HepG2 (cell line): Measurements from ENCODE around the gene SLC9A8. TPM values are rescaled to one million over a fixed set of nuclear protein-coding genes. Genes with fewer than 3 reads are reported as not detected.

Experiments used
- ATAC-seq: fragments of 200-7000 bp; cut with Tn5 transposase; 3 replicates; pipeline ENCODE4 v1.9.1; 2020; ENCODE audit warnings: mild to moderate bottlenecking, moderate library complexity
- BruUV-seq: library from RNA; stranded (reverse); fragments of 400-500 nt; replicated peaks from 2 replicates; lab custom pipeline; 2021; lab: Mats Ljungman, UMichigan
- CTCF ChIA-PET: fragments of 300-600 bp; formaldehyde crosslinking; extraction: SDS; loops from one replicate; lab custom pipeline; 2021; ENCODE audit warnings: low total read pairs, inconsistent platforms, low intra/inter-chr PET ratio; lab: Yijun Ruan, JAX
- POLR2A ChIA-PET: fragments of 350-600 bp; sonication (Branson Sonifier 250); formaldehyde crosslinking; loops from one replicate; lab custom pipeline; 2020; ENCODE audit warnings: antibody characterized with exemption, inconsistent platforms; lab: Yijun Ruan, JAX
- DNase-seq: peaks from one replicate; pipeline ENCODE4 v3.0.0-alpha.2; 2015; ENCODE audit warnings: low spot score
- FAIRE-seq: peaks from 3 replicates; lab custom pipeline; 2011; peaks lifted over from hg19 to GRCh38; lab: Jason Lieb, UNC
- H2AFZ ChIP-seq: one replicate; pipeline ENCODE4 v1.6.1; 2011; ENCODE audit warnings: low read length, inconsistent platforms
- H3K27ac ChIP-seq: fragments of 300-600 bp; 3 replicates; pipeline ENCODE4 v1.8.0; 2011; ENCODE audit warnings: mixed run types, mild to moderate bottlenecking, mixed read lengths, low read length, inconsistent platforms; ENCODE audit not compliant: insufficient read depth; ENCODE audit errors: extremely low read length
- H3K27me3 ChIP-seq, 2 experiments: fragments of 200-600 bp in 1 of 2; 2 replicates in 1 of 2; 3 replicates in 1 of 2; pipeline versions ENCODE4 v1.6.0 to v1.8.0; 2011; ENCODE audit warnings: low read length in 2 of 2, mild to moderate bottlenecking in 2 of 2, moderate library complexity in 2 of 2, inconsistent platforms in 1 of 2; ENCODE audit not compliant: insufficient read depth in 2 of 2, control insufficient read depth in 1 of 2
- H3K36me3 ChIP-seq, 2 experiments: fragments of 200-600 bp in 1 of 2; replicated peaks in 1 of 2; 2 replicates in 1 of 2; 3 replicates in 1 of 2; pipeline versions ENCODE4 v1.5.1 to v1.8.0; 2011; ENCODE audit warnings: low read length in 2 of 2, inconsistent platforms in 1 of 2; ENCODE audit not compliant: insufficient read depth in 2 of 2, control insufficient read depth in 1 of 2
- H3K4me1 ChIP-seq: 2 replicates; pipeline ENCODE4 v1.5.1; 2012; ENCODE audit warnings: low read length, inconsistent platforms; ENCODE audit not compliant: insufficient read depth
- H3K4me2 ChIP-seq: 2 replicates; pipeline ENCODE4 v1.6.0; 2011; ENCODE audit warnings: low read depth, low read length, inconsistent platforms
- H3K4me3 ChIP-seq, 3 experiments: fragments of 200-600 bp in 1 of 3; sonication (generic), shearing (Covaris generic) in 1 of 3; replicated peaks in 1 of 3; 2 replicates each; pipeline ENCODE4 v1.5.1; 2011 to 2016; ENCODE audit warnings: low read length in 3 of 3, inconsistent platforms in 2 of 3, low read depth in 2 of 3, mild to moderate bottlenecking in 2 of 3, control low read depth in 1 of 3, mixed read lengths in 1 of 3; ENCODE audit not compliant: insufficient read depth in 1 of 3
- H3K79me2 ChIP-seq: one replicate; pipeline ENCODE4 v1.6.1; 2011; ENCODE audit warnings: low read length, inconsistent platforms; ENCODE audit not compliant: insufficient read depth
- H3K9ac ChIP-seq: 2 replicates; pipeline ENCODE4 v1.6.0; 2011; ENCODE audit warnings: mild to moderate bottlenecking, low read depth, low read length, inconsistent platforms; ENCODE audit not compliant: insufficient read depth
- H3K9me3 ChIP-seq: 2 replicates; pipeline ENCODE4 v1.5.1; 2012; ENCODE audit warnings: mild to moderate bottlenecking, low read length
- H4K20me1 ChIP-seq: 2 replicates; pipeline ENCODE4 v1.6.0; 2011; ENCODE audit warnings: inconsistent platforms, mild to moderate bottlenecking, low read length, moderate library complexity; ENCODE audit not compliant: insufficient read depth
- CBFB ChIP-seq: sonication (generic); formaldehyde crosslinking; IDR thresholded peaks from 2 replicates; pipeline ENCODE4 v1.4.0; 2020; ENCODE audit warnings: missing genetic modification reagents
- CBX1 ChIP-seq: IDR thresholded peaks from one replicate; pipeline ENCODE4 v1.6.1; 2016; ENCODE audit warnings: antibody characterized with exemption, low read depth
- FOSL1 ChIP-seq: sonication (generic); formaldehyde crosslinking; IDR thresholded peaks from 2 replicates; pipeline ENCODE4 v1.9.0; 2021; ENCODE audit warnings: missing genetic modification reagents, borderline replicate concordance
- FOSL2 ChIP-seq: sonication (generic); formaldehyde crosslinking; IDR thresholded peaks from 2 replicates; pipeline ENCODE4 v1.4.0; 2020; ENCODE audit warnings: missing genetic modification reagents
- GLI4 ChIP-seq: sonication (generic); formaldehyde crosslinking; IDR thresholded peaks from 2 replicates; pipeline ENCODE4 v1.5.1; 2020; ENCODE audit warnings: missing genetic modification reagents, mild to moderate bottlenecking, moderate library complexity, borderline replicate concordance
- HNRNPH1 ChIP-seq: fragments of 200-400 bp; formaldehyde crosslinking; optimal IDR thresholded peaks from 2 replicates; pipeline ENCODE3; 2017; ENCODE audit warnings: mild to moderate bottlenecking, low read depth, low read length
- MIXL1 ChIP-seq: IDR thresholded peaks from 2 replicates; pipeline ENCODE4 v1.6.1; 2016
- MYC ChIP-seq: sonication (generic); formaldehyde crosslinking; IDR thresholded peaks from 2 replicates; pipeline ENCODE4 v1.9.0; 2021; ENCODE audit warnings: missing genetic modification reagents, borderline replicate concordance
- PAX8 ChIP-seq: sonication (generic); formaldehyde crosslinking; IDR thresholded peaks from 2 replicates; pipeline ENCODE4 v1.8.0; 2022; ENCODE audit warnings: mild to moderate bottlenecking, missing genetic modification reagents, borderline replicate concordance
- SETDB1 ChIP-seq: sonication (generic); formaldehyde crosslinking; IDR thresholded peaks from 2 replicates; pipeline ENCODE4 v1.5.1; 2020; ENCODE audit warnings: missing genetic modification reagents, mild to moderate bottlenecking, borderline replicate concordance
- SMARCC2 ChIP-seq: fragments of 450-650 bp; IDR thresholded peaks from 2 replicates; pipeline ENCODE4 v1.6.1; 2017; ENCODE audit warnings: antibody characterized with exemption, mild to moderate bottlenecking
- ZFP36 ChIP-seq: fragments of 150-350 bp; IDR thresholded peaks from 2 replicates; pipeline ENCODE4 v1.6.1; 2018; ENCODE audit warnings: borderline replicate concordance, low read length, low read depth; ENCODE audit not compliant: partially characterized antibody
- ZNF775 ChIP-seq: sonication (generic); formaldehyde crosslinking; IDR thresholded peaks from 2 replicates; pipeline ENCODE4 v1.4.0; 2020; ENCODE audit warnings: missing genetic modification reagents, mild to moderate bottlenecking, moderate library complexity, borderline replicate concordance
- ZNF781 ChIP-seq: sonication (generic); formaldehyde crosslinking; IDR thresholded peaks from 2 replicates; pipeline ENCODE4 v1.5.1; 2020; ENCODE audit warnings: borderline replicate concordance, mild to moderate bottlenecking, missing genetic modification reagents; ENCODE audit errors: not compliant biosample characterization
- ZSCAN21 ChIP-seq: sonication (generic); formaldehyde crosslinking; IDR thresholded peaks from 2 replicates; pipeline ENCODE4 v1.8.0; 2022; ENCODE audit warnings: mild to moderate bottlenecking, missing genetic modification reagents, moderate library complexity, borderline replicate concordance
- WGBS: methylation state at CpG from one replicate; pipeline ENCODE4 v1.1.6; 2017; ENCODE audit warnings: low lambda C conversion rate; 5-methylcytosine and 5-hydroxymethylcytosine counted together
- in situ Hi-C: cut with HindIII; loops from 2 replicates; pipeline ENCODE4 v1.10.0; 2017; ENCODE audit warnings: low pct_unique_long_range_greater_than_20kb; ENCODE audit not compliant: extremely low pct_ligation_motif_present
- intact Hi-C: fragments of 100-400 bp; cut with micrococcal nuclease; formaldehyde crosslinking; loops from one replicate; pipeline ENCODE4 v1.10.0; 2022; ENCODE audit not compliant: unreplicated experiment
- polyA plus RNA-seq, 8 experiments: library from polyadenylated mRNA; depleted of rRNA in 3 of 8; stranded (reverse) in 7 of 8; unstranded in 1 of 8; fragments of >200 nt; fragmentation: Illumina TruSeq in 4 of 8; extraction: Trizol in 4 of 8; gene quantifications; 2 replicates each; pipeline versions ENCODE4 v1.2.1 to v1.2.3, GENCODE V29; 2011 to 2016; ENCODE audit warnings: low read depth in 4 of 8, missing spikeins in 1 of 8, mixed read lengths in 1 of 8; ENCODE audit not compliant: insufficient read depth in 1 of 8
- total RNA-seq, 5 experiments: library from RNA; depleted of rRNA; stranded (reverse); fragments of >200 nt; fragmentation: Illumina TruSeq; extraction: Trizol; gene quantifications; 2 replicates each; pipeline ENCODE4 v1.2.3, GENCODE V29; 2016; ENCODE audit warnings: low read depth in 1 of 5
- TF ChIP-seq, protein P1 (sequence below): sonication (generic); formaldehyde crosslinking; IDR thresholded peaks from 2 replicates; pipeline ENCODE4 v1.8.1; 2022; ENCODE audit warnings: mild to moderate bottlenecking, missing genetic modification reagents
- TF ChIP-seq, protein P2 (sequence below): sonication (generic); formaldehyde crosslinking; IDR thresholded peaks from 2 replicates; pipeline ENCODE4 v1.4.0; 2020; ENCODE audit warnings: missing genetic modification reagents, borderline replicate concordance
- TF ChIP-seq, protein P3 (sequence below): IDR thresholded peaks from 2 replicates; pipeline ENCODE4 v1.6.1; 2016; ENCODE audit warnings: missing genetic modification reagents, missing compliant biosample characterization

SLC9A8 gene
- total and polyA plus RNA-seq, 2 of the 13 experiments (the other 11 are each of a cell fraction or from before 2014, with no cell fraction given), result 4.1 to 7.4 TPM

DNA sequence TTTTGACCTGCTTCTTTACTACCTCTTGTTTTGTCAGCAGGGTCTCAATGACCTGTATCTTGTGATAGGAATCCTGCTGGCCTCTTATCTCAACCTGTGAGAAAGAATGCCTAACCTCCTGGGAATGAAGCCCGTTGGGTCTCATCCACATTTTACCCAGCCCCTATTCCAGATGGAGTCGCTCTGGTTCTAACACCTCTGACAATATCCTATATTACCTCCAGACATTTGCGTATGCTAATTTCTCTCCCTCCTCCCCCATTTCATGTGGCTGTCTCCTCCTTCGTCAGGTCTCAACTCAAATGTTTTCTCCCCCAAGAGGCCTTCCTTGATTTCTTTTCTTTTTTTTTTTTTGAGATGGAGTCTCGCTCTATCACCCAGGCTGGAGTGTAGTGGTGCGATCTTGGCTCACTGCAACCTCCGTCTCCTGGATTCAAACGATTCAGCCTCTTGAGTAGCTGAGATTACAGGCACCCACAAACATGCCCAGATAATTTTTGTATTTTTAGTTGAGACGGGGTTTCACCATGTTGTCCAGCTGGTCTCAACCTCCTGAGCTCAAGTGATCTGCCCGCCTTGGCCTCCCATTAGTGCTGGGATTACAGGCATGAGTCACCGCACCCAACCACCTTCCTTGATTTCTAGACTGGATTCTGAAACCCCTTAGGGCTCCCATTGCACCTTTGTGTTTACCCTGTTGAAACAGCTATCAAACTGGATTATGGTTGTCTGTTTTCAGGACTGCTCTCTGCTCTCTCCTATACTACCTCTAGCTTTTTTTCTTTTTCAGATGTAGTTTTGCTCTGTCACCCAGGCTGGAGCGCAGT lies 49.5 kb upstream of the SLC9A8 start (continued):
- TF ChIP-seq HNRNPH1 (no peak), CBFB (0 out of 2 replicates have a peak, but pooled peaks have one; percentile 18), MIXL1 (CRISPR knock-in tag) (no peak), ZNF781 (CRISPR knock-in tag) (no peak), FOSL2 (CRISPR knock-in tag) (peak; percentile 69)
- TF ChIP-seq, protein P1, sequence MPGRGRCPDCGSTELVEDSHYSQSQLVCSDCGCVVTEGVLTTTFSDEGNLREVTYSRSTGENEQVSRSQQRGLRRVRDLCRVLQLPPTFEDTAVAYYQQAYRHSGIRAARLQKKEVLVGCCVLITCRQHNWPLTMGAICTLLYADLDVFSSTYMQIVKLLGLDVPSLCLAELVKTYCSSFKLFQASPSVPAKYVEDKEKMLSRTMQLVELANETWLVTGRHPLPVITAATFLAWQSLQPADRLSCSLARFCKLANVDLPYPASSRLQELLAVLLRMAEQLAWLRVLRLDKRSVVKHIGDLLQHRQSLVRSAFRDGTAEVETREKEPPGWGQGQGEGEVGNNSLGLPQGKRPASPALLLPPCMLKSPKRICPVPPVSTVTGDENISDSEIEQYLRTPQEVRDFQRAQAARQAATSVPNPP (CRISPR knock-in tag), result no peak
- TF ChIP-seq, all 625 proteins: peak for 4

DNA sequence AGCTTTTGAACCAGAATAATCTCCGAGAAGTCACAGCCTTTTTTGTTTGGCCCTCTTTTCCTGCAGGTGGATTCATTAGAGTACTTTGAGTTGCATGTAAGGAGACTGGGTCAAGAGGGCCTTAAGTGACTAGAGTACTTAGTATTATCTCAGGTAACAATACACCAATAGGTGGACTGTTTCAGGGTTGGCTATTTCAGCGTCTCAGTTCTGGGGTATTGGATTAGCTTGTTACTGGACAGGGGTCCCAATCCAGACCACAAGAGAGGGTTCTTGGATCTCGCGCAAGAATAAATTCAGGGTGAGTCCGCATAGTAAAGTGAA lies 47.3 kb upstream of the SLC9A8 start:
- Histone ChIP-seq H2AFZ (no peak overlapping the region), H3K36me3 (no peaks in the 10 kb centered on the region), H3K4me1 (peaks cover 62% of the 10 kb centered on the region), H3K9me3 (no peaks in the 10 kb centered on the region), H3K27me3 (no peaks in the 10 kb centered on the region), H3K27ac (no peak overlapping the region), H4K20me1 (no peaks in the 10 kb centered on the region), H3K9ac (no peak overlapping the region), H3K4me3 (no peak overlapping the region), H3K79me2 (no peaks in the 10 kb centered on the region), H3K4me2 (no peak overlapping the region)
- WGBS, result 98% methylated on average over 5 of the region's 5 CpGs
- in situ Hi-C loops (no loop called here), intact Hi-C loops (no loop called here)
- TF ChIP-seq ZNF775 (CRISPR knock-in tag) (no peak), SETDB1 (CRISPR knock-in tag) (no peak), FOSL1 (CRISPR knock-in tag) (no peak), ZFP36 (no peak), GLI4 (CRISPR knock-in tag) (no peak), CBX1 (no peak), ZSCAN21 (CRISPR knock-in tag) (no peak), PAX8 (CRISPR knock-in tag) (no peak), SMARCC2 (no peak), MYC (no peak)
- TF ChIP-seq, protein P2, sequence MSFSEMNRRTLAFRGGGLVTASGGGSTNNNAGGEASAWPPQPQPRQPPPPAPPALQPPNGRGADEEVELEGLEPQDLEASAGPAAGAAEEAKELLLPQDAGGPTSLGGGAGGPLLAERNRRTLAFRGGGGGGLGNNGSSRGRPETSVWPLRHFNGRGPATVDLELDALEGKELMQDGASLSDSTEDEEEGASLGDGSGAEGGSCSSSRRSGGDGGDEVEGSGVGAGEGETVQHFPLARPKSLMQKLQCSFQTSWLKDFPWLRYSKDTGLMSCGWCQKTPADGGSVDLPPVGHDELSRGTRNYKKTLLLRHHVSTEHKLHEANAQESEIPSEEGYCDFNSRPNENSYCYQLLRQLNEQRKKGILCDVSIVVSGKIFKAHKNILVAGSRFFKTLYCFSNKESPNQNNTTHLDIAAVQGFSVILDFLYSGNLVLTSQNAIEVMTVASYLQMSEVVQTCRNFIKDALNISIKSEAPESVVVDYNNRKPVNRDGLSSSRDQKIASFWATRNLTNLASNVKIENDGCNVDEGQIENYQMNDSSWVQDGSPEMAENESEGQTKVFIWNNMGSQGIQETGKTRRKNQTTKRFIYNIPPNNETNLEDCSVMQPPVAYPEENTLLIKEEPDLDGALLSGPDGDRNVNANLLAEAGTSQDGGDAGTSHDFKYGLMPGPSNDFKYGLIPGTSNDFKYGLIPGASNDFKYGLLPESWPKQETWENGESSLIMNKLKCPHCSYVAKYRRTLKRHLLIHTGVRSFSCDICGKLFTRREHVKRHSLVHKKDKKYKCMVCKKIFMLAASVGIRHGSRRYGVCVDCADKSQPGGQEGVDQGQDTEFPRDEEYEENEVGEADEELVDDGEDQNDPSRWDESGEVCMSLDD, result no peak
- TF ChIP-seq, protein P3, sequence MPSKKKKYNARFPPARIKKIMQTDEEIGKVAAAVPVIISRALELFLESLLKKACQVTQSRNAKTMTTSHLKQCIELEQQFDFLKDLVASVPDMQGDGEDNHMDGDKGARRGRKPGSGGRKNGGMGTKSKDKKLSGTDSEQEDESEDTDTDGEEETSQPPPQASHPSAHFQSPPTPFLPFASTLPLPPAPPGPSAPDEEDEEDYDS (CRISPR knock-in tag), result no peak
- DNase-seq (no peak), ATAC-seq (no peak), FAIRE-seq (no peak)
- ChIA-PET CTCF (no interaction called here), POLR2A (no interaction called here)
- no TSS peak for BruUV-seq
